Endothelial cell of umbilical vein (primary cell): ENCODE measurements around the gene ZNF644.

Experiments
- POLR2A ChIP-seq: IDR thresholded peaks from 2 replicates; pipeline ENCODE4 v1.6.1; 2012; ENCODE audit warnings: low read depth, mild to moderate bottlenecking, control low read depth, low read length
- TF ChIP-seq, protein P1 (sequence below), 2 donors: IDR thresholded peaks; 1 replicate in 1 of 2; 2 replicates in 1 of 2; pipeline ENCODE4 v1.5.1; 2011; ENCODE audit warnings: low read length in 2 of 2, mild to moderate bottlenecking in 2 of 2, moderate library complexity in 2 of 2, control low read depth in 1 of 2, inconsistent platforms in 1 of 2, low read depth in 1 of 2; ENCODE audit not compliant: insufficient read depth in 1 of 2; ENCODE audit errors: extremely low read depth in 1 of 2

DNA sequence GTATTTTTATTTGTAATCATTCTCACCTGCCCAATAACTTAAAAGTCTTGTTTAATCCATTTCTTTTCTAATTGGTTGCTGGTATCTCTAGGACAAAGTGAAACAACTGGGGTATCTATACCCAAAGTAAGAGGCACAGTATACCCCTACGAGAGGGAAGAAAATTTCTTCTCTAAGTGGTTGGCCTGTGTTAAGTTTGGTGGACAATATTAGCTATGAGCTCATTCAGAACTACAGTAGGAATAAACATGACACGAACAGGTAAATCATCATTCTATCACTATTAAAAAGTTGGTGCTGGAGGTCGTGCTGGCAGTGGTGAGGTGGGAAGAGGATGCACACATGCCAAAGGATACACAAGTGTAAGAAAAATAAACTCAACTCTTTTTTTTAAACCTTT lies 99.6 kb downstream of the ZNF644 start:
- no peak for TF ChIP-seq POLR2A
- TF ChIP-seq, protein P1, sequence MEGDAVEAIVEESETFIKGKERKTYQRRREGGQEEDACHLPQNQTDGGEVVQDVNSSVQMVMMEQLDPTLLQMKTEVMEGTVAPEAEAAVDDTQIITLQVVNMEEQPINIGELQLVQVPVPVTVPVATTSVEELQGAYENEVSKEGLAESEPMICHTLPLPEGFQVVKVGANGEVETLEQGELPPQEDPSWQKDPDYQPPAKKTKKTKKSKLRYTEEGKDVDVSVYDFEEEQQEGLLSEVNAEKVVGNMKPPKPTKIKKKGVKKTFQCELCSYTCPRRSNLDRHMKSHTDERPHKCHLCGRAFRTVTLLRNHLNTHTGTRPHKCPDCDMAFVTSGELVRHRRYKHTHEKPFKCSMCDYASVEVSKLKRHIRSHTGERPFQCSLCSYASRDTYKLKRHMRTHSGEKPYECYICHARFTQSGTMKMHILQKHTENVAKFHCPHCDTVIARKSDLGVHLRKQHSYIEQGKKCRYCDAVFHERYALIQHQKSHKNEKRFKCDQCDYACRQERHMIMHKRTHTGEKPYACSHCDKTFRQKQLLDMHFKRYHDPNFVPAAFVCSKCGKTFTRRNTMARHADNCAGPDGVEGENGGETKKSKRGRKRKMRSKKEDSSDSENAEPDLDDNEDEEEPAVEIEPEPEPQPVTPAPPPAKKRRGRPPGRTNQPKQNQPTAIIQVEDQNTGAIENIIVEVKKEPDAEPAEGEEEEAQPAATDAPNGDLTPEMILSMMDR (IDR thresholded peaks at IDR 0.05; ENCODE audit: extremely low read depth in 1 of 2, insufficient read depth in 1 of 2, low read depth in 1 of 2, low read length in 2 of 2): no peak
